NCI-H2029 treated with DMSO at 0.1 percent for 48 hours (cell line): ENCODE results near the gene PRADC1.
A peak's percentile ranks its signal among the peaks of the same experiment; 100 is the strongest.

ENCODE experiments used
- DNase-seq: peaks from one replicate; lab custom pipeline; 2025; lab: John Stamatoyannopoulos, UW

Gene PRADC1

DNA sequence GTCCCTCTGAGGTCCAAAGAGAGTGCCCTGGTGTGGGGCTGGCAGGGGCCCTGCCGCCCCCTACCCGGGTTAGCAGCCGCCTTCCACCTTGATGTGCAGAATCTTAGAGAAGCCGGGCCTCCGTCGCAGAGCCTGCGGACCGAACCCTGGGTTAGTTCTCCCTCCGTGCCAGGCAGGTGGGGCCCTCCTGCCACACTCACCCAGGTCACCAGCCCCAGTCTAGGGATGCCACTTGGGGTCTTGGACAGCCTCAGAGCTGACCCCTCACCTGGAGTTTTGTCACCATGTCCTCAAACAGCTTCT is 25.8 kb upstream of the PRADC1 start:
- no peak for DNase-seq

DNA sequence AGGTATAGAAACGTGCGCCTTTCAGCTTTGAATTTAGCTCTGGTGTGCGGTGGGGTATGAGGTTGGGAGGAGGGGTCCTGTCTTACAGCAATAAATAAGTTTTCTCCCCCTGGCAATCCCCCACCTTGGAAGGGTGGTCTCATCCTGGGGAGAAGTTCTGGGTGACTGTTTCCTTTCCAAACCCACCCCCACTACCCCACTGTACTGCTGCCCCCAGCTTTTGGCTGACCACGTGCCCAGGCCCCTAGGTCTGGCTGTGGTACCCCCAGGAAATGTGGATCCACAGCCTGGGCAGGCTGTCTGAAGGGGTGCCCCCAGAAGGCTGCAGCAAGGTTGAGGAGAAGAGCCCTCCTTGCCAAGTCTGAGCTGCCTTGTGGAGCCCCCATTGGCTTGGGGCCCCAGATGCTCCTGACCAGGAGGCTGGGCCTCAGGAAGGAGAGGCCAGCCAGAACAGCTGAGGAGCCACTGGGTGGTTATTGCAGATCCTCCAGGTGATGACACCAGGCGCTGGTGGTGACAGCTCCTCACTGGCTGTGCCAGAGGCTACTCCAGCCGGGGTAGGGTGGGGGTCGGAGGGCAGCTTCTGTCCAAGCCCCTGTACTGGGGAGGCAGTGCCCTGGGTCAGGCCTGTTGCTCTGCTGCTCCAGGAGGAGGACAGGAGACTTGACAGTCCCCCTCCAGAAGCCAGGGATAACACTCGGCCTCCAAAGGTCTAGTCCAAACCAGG is 25.3 kb upstream of the PRADC1 start:
- DNase-seq, result no peak

DNA sequence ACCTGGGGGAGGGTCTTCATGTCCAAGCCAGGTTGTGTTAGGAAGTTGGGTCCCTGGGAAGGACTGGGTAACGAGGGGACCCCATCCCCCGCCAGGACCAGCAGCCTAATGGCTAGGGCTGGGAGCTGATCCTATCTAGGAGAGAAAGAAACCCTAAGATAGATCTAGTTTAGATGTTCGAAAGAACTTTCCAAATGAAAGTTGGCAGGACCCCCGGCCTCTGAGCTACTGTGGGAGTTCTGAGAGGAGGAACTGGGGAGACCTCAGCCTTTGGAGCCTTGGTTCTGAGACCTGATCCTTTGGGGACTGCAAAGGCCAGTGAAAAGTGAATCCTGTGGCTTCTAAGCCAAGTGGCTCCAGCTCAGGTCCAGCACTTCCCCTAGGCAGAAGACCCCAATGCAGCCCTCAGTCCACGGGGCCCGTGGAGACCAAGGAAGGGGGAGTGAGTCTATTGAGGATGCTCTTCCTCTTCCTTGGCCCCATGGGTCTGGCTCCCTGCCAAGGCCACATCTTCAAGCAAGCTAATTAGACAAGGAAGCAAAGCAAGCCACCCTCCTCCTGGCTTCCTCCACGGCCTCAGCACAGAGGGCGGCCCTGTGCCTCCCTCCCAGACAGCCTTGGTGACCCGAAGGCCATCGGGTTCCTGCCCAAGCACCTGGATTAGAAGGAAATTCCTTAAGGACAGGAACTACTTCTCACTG is 24.5 kb upstream of the PRADC1 start:
- no peak for DNase-seq

DNA sequence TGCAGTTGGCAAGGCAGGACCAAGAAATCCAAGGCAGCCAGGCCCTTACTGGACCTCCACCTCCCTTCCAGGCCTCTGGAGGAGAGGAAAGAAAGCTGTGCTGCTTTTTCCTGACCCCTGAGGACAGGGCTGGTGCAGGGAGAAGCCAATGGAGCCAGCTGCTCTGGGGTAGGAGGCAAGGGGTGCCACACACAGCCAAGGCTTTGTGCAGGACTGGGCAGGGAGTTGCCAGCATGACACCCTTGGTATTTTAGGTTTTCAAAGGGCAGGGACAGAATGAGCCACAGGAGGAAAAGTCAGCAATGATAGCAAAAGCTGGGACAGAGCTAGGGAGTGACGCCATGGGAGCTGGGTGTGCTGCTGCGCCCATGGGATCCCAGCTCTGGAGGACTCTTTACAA is 24.0 kb upstream of the PRADC1 start:
- no peak for DNase-seq

DNA sequence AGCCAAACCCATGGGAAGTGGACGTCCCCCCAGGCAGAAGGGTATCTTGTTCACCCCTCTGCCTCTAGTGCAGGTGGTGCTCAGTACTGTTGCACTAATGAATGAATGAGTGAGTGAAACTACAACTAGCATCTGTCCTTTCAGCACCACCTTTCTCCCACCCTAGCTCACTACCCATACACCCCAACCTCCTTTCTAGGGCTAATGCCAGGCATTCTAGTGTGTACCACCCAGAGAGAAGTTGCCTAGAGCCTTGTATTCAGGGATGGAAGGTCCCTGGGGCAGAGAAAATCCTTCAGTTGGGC is 23.5 kb upstream of the PRADC1 start:
- no peak for DNase-seq

DNA sequence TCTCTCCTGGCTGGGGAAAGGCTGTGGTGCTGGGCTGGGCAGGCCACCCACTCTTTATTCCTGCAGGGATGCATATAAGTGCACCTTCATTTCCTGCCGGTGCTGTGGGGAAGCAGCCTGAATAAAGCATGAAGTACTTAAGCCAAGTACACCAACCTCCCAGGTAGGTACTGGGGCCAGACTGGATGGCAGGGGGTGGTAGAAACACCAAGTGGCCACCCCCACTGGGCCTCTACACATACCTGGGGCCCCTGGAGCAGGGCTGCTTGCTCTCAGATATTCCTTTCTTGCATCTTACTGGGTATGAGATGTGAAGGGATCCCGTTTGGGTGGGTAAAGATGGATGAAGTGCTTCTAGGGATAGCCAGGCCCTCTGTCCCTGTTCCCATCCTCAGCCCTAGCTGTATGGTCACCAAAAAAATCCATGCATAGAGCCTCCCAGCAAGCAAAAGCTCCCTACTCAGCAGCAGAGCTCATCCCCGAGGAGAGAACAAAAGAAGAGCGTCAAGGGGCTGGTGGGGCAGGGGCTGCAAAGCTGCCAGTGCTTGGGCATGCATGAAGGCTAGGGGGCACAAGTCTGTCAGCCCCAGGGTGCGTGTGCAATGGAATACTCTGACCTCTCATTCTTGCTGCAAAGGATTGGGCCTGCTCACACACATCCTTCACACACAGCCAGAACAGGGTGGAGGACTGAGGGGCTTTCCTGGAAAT is 23.0 kb upstream of the PRADC1 start:
- no peak for DNase-seq

DNA sequence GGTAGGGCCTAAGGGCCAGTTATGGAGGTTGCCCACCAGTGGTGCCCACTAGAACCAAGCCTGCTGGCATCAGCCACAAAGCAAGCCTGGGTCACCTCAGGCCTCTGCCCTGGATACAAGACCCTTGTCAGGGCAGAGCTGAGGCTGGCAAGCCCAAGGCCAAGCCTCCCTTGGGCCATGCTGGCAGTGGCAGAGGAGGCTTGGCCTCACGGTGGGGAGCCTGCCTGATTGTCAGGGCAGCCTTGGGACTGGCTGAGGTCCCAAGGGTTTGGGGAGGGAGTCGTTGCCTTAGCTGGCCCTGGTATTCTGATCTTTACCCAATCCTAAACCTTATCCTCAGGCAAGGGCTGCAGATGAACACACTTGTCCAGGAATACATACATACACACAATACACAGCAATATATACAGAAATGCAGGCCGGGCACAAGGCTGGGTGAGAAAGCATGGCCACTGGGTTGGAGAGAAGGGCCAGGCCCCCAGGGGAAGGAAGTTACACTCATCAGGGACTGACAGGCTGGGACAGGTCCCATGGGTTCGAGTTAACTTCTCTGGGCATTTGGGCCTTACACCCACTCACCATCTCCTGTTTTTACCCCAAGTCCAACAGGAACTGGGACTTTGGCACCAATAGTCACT is 22.1 kb upstream of the PRADC1 start:
- no peak for DNase-seq

DNA sequence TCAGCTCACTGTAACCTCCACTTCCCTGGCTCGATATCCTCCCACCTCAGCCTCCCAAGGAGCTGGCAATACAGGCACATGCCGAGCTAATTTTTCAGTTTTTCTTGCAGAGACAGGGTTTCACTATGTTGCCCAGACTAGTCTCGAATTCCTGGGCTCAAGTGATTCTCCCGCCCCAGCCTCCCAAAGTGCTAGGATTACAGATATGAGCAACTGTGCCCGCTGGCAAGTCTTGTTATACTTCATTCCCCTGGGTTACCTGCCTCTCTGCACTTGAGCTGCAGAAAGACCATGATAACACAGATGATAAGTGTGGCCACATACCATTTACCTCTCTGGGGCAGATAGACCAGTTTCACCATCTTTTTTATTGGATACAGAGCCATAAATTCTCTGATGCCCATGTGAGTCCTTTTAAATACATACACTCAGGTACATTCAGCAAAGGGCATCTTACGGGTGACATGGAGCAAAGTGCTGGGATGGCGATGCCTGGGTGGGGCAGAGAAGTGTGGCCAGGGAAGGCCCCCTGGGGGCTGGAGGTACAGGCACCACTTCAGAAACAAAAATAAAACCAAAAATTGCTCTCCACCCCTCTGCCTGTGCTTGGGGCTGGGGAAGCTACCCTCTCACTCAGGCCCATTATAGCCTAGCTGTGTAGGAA is 21.4 kb upstream of the PRADC1 start:
- no peak for DNase-seq

DNA sequence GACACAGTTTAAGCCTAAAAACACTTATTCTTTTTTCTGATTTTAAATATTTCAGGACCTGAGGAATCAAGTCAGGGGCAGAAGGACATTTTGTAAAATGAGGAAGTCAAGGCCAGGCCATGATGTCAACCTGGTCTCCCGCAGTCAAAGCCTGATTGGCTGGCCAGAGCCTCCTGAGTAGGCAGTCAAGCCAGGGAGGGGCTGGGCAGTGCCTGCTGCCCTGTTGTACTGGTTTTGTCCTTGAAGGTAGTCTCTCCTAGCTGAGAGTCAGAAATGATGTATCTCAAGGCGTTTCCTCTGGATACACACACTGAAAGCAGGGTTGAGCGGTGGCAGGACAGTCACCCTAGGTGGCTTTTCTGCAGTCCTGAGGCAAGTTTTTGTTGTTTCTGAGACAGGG is 20.9 kb upstream of the PRADC1 start:
- no peak for DNase-seq

DNA sequence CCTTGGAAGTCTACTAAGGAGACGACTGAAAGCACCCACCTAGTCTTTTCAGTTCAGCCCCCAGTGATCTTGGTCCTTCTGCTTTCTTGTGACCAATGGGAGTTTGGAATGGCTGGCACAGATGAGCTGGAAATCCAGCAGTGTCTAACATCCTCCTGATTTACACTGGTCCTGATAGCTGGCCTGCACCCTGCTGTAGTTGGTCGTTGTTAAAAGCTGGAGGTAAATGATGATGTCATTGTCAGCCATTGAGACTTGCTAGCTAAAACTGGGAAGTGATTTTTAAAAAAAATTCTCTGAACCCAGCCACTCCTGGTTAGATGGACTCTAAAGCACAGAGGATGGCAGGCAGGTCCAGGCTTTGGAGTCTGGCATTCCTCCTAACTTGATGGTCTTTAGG is 20.4 kb upstream of the PRADC1 start:
- DNase-seq, result no peak

DNA sequence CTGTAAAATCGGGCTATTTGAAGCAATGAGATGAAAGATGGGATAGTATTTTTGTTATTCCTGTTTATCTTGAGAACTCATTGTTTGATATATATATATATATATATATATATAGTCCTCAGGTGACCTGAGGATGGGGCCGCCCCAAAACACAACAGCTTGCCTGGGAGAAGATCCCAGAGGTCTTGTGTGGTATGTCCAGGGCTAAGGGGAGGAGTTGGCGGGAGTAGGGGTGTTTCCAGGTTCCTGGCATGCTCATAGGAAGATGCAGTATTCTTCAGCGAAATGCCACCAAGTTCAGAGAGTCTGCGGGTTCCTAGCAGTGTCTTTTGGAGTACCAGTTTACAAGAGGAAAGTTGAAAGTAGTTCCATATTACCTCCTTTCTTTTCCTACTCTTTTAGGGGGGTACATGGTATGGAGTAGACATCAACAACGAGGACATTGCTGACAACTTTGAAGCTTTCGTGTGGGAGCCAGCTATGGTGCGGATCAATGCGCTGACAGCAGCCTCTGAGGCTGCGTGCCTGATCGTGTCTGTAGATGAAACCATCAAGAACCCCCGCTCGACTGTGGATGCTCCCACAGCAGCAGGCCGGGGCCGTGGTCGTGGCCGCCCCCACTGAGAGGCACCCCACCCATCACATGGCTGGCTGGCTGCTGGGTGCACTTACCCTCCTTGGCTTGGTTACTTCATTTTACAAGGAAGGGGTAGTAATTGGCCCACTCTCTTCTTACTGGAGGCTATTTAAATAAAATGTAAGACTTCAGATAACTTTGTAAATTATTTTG is 19.4 kb upstream of the PRADC1 start:
- no peak for DNase-seq

DNA sequence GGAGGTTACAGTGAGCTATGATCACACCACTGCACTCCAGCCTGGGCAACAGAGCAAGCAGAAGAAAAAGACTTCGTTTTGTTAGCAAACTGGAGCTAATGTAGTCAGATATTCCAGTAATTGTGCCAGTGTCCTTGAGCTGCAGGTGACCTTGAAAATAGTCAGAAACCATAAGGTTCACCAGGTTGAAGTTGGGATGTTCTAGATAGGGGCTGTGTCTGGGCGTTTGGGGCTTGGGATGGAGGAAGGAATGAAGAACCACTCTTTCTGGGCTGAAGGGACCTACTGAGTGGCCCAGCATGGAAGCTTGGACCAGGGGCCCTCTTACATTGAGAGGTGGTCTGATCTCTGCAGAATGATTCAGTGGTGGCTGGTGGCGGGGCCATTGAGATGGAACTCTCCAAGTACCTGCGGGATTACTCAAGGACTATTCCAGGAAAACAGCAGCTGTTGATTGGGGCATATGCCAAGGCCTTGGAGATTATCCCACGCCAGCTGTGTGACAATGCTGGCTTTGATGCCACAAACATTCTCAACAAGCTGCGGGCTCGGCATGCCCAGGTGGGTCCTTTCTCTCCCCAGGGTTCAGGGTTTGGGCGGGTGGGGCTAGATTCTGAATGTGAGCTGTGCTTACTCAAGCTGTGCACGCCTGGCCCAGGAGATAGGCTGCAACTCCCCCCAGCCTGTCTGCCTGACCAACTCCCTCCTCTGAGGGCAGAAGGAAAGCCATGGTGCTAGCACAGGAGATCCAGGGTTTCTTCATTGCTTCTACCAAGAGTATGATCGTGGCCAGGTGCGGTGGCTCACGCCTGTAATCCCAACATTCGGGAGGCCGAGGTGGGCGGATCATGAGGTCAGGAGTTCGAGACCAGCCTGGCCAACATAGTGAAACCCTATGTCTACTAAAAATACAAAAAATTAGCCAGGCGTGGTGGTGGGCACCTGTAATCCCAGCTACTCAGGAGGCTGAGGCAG is 18.1 kb upstream of the PRADC1 start:
- DNase-seq, result peak; percentile 5

DNA sequence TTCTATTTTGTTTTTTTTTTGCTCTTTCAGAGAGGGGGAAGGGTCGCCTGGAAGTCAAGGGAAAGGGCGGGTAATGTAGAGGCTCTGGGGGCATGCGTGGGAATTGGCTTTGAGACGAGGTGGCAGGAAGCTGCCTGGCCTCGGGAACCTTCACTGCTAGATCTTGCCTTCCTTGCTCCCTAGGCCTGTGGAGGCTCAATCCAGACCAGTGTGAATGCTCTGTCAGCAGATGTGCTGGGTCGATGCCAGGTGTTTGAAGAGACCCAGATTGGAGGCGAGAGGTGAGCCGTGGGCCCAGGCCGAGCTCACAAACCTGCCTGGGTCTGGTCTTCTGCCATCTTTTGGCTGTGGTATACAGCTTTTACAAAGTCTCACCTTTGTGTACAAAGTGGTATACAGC is 16.6 kb upstream of the PRADC1 start:
- DNase-seq, result no peak

DNA sequence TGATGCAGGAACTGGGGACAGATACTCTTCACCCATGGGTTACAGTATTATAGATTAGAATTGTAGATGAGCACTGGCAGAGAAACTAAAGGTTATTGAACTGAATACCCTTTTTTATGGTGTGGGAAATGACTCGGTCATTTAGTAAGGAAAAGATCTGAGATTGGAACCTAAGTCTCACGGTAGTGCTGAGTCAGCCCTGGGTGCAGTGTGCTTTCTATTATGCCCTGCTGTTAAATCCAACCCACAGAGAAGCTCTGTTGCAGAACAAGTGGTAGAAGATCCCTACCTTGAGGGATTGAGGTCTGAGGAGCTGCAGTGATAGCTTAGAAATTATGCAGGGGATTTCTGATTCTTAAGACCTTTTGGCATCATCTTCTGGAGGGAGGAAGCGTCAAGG is 13.8 kb upstream of the PRADC1 start:
- DNase-seq, result no peak

DNA sequence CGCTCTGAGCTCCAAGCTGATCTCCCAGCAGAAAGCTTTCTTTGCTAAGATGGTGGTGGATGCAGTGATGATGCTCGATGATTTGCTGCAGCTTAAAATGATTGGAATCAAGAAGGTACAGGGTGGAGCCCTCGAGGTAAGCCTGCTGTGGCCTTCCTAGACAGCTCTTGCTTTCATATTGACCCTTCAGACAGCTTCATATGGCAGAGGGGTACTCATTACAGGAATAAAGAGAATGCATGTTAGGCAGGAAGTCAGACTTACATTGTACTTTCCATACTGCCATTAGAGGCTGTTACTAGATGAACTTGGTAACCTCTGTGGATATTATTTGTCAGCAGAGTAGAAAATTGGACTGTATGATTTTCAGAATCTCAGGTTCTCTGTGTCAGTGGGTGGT is 11.5 kb upstream of the PRADC1 start:
- no peak for DNase-seq

DNA sequence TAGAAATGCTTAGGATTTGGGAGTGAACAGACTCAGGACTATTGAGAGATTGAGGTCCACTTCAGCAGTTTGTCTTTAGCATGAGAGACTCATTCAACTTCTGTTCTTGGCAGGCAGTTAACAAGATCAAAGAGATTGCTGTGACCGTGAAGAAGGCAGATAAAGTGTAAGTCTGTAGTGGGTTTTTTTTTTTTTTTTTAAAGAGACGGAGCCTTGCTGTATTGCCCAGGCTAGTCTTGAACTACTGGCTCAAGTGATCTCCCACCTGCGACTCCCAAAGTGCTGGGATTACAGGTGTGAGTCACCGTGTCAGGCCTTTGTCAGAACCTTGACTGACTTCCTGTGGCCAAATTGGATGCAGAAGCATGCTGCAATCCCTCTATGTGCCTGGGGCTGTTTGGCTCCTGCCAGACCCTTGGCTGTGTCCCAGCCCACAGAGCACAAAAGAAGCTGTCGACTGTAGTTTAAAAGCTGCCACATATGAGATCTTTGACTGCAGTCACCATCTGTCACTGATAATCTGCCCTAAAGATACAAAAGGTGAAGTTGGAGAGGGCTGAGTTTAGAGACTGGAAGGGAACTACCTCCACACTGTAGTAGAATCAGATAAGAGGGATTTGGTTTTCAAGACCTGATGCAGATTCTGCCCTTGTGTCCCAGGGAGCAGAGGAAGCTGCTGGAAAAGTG is 11.0 kb upstream of the PRADC1 start:
- no peak for DNase-seq

DNA sequence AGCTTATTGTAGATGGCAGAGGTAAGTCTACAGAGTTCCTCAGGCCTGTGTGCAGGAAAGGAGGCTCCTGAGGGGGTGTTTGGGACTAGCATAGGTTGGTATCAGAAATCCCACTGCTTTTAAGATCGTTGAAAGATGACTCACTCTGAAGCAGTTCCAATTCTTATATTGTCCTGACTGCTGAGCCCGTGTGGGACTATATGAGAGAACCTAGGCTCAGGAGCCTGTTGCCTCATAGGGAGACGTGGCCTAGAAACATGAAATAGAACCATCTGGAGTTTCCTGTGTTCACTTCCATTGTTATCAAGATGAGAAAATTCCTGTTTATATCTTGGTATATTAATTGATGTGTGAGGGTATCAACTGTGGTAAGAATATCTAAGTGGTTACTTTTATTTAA is 6.7 kb upstream of the PRADC1 start:
- no peak for DNase-seq

DNA sequence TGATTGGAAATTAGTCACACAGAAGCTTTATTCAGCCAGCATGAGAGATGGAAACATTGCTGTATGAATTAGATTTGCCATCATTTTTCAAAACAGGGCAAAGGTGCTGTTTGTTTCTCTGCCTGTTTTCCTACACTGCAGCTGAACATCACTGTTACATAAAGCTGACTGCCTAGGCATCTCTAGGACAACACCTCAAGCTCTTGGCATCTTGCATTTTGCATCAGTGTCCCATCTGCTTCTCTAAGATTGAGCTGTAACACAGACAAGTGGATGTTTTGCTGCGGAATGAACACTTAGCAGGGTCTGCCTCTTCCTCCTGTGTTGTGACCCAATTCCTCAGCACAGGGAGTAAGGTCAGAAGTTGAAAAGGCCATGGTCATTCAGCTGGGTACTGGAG is 5.9 kb upstream of the PRADC1 start:
- DNase-seq, result no peak

DNA sequence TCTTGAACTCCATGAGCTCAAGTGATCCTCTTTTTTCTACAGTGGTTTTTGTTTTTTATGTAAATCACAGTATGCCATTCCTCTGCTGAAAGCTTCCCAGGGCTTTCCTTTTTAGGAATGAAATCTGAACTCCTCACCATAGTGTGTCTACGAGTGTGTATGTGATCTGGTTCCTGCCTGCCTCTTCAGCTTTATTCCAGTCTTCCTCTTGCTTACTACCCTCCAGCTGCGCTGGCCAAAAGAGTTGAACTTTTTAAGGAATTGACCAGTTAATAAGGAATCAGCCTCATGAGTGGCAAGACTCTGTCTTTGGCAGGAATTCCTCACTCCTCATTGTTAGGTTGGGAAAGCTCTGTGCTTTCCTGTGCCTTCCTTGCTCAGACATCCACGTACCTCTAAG is 5.1 kb upstream of the PRADC1 start:
- DNase-seq, result no peak

DNA sequence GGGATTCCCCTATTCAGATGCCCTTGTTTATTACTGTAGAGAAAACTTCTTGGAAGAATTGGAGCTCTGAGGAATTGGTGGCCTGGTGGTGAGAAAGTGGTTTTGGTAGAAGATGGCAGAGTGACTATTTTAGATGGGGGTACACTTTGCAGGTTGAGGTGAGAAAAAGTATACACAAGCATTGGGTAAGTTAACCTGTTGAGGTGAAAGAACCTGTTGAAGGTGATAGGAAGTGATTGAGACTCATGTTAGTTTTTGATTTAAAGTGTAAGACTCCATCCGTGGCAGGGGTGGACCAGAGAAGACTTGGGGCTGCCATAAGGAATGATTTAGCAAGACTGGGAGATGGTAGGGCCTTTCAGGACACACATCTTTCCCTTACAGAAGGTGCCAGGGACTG is 4.1 kb upstream of the PRADC1 start:
- DNase-seq, result no peak
